Osteoblast (primary cell): ENCODE results near the gene STING1. TPM values are rescaled to one million over a fixed set of nuclear protein-coding genes. Genes with fewer than 3 reads are reported as not detected.
"Not testable (repeated sequence)": the region's sequence is repeated elsewhere in the genome, so short reads cannot be mapped to it uniquely, and the experiment has no call there.

ENCODE experiments used
- DNase-seq: peaks from one replicate; pipeline ENCODE4 v3.0.0; 2011; ENCODE audit warnings: low spot score, mixed read lengths; ENCODE audit not compliant: insufficient read length; ENCODE audit errors: missing footprints
- H2AFZ ChIP-seq: 2 replicates; pipeline ENCODE4 v1.6.0; 2011; ENCODE audit warnings: mild to moderate bottlenecking, low read length
- H3K27ac ChIP-seq: 2 replicates; pipeline ENCODE4 v1.5.1; 2011; ENCODE audit warnings: mild to moderate bottlenecking, low read depth, low read length, moderate library complexity
- H3K27me3 ChIP-seq: 2 replicates; pipeline ENCODE4 v1.6.0; 2012; ENCODE audit warnings: mild to moderate bottlenecking, control low read depth, inconsistent platforms, low read length, moderate library complexity; ENCODE audit not compliant: insufficient read depth
- H3K36me3 ChIP-seq: 2 replicates; pipeline ENCODE4 v1.5.1; 2011; ENCODE audit warnings: mild to moderate bottlenecking, low read length, control low read depth, moderate library complexity; ENCODE audit not compliant: insufficient read depth
- H3K4me1 ChIP-seq: 2 replicates; pipeline ENCODE4 v1.5.1; 2011; ENCODE audit warnings: mild to moderate bottlenecking, low read length, control low read depth, moderate library complexity; ENCODE audit not compliant: insufficient read depth
- H3K4me2 ChIP-seq: 2 replicates; pipeline ENCODE4 v1.6.0; 2011; ENCODE audit warnings: mild to moderate bottlenecking, low read length; ENCODE audit not compliant: insufficient read depth
- H3K4me3 ChIP-seq: fragments of 200-600 bp; sonication (generic); 3 replicates; pipeline ENCODE4 v1.5.1; 2012; ENCODE audit warnings: mild to moderate bottlenecking, low read length, inconsistent platforms; ENCODE audit not compliant: insufficient read depth
- H3K79me2 ChIP-seq: 2 replicates; pipeline ENCODE4 v1.6.0; 2012; ENCODE audit warnings: mild to moderate bottlenecking, low read length, control low read depth, inconsistent platforms; ENCODE audit not compliant: insufficient read depth
- H3K9me3 ChIP-seq: 2 replicates; pipeline ENCODE4 v1.5.1; 2011; ENCODE audit warnings: low read depth, low read length, control low read depth
- H4K20me1 ChIP-seq: 2 replicates; pipeline ENCODE4 v1.6.0; 2012; ENCODE audit warnings: mild to moderate bottlenecking, low read length, control low read depth; ENCODE audit not compliant: insufficient read depth
- total RNA-seq: library from RNA; depleted of rRNA; stranded (reverse); fragments of >200 nt; gene quantifications from 2 replicates; pipeline ENCODE4 v1.2.3, GENCODE V29; 2012
- TF ChIP-seq, protein P1 (sequence below): IDR thresholded peaks from 2 replicates; pipeline ENCODE4 v1.5.1; 2011; ENCODE audit warnings: mild to moderate bottlenecking, low read depth, low read length, moderate library complexity; ENCODE audit errors: extremely low read depth

Gene STING1
- total RNA-seq, 1 donor, result 46.3 TPM

DNA sequence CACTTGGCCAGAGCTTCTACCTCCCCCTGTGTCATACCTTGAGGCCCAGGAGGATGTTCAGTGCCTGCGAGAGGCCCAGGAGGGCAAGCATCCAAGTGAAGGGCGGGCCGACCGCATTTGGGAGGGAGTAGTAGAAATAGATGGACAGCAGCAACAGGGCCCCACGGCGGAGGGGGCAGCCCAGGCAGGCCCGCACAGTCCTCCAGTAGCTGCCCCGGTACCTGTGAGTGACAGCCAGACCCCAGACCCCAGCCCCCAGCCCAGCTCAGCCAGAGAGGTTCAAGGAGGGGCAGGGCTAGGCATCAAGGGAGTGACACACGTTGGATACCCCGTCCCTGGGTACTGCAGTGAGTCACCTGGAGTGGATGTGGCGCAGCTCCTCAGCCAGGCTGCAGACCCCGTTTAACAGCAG lies 1.4 kb downstream of the STING1 start:
- Histone ChIP-seq H2AFZ (peak overlapping the region; percentile 84), H3K4me3 (peak overlapping the region; percentile 85), H3K36me3 (peaks cover 30% of the 10 kb centered on the region), H3K27ac (peak overlapping the region; percentile 98), H4K20me1 (peaks cover 3% of the 10 kb centered on the region), H3K4me1 (peaks cover 24% of the 10 kb centered on the region), H3K27me3 (no peaks in the 10 kb centered on the region), H3K4me2 (peak overlapping the region; percentile 90), H3K79me2 (peaks cover 28% of the 10 kb centered on the region), H3K9me3 (no peaks in the 10 kb centered on the region)
- peak; percentile 89 for DNase-seq
- TF ChIP-seq, protein P1, sequence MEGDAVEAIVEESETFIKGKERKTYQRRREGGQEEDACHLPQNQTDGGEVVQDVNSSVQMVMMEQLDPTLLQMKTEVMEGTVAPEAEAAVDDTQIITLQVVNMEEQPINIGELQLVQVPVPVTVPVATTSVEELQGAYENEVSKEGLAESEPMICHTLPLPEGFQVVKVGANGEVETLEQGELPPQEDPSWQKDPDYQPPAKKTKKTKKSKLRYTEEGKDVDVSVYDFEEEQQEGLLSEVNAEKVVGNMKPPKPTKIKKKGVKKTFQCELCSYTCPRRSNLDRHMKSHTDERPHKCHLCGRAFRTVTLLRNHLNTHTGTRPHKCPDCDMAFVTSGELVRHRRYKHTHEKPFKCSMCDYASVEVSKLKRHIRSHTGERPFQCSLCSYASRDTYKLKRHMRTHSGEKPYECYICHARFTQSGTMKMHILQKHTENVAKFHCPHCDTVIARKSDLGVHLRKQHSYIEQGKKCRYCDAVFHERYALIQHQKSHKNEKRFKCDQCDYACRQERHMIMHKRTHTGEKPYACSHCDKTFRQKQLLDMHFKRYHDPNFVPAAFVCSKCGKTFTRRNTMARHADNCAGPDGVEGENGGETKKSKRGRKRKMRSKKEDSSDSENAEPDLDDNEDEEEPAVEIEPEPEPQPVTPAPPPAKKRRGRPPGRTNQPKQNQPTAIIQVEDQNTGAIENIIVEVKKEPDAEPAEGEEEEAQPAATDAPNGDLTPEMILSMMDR, result no peak

DNA sequence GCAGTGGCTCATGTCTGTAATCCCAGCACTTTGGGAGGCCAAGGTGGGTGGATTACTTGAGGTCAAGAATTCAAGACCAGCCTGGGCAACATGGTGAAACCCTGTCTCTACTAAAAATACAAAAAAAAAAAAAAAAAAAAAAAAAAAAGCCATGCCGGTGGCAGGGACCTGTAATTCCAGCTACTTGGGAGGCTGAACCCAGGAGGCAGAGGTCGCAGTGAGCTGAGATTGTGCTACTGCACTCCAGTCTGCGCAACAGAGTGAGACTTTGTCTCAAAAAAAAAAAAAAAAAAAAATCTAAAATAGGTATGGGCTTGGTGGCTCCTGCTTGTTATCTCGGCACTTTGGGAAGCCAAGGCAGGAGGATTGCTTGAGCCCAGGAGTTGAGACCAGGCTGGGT lies 2.8 kb downstream of the STING1 start:
- not testable (repeated sequence) for H3K27ac ChIP-seq, H3K4me3 ChIP-seq, H2AFZ ChIP-seq, H3K27me3 ChIP-seq, H4K20me1 ChIP-seq, H3K4me2 ChIP-seq, H3K9me3 ChIP-seq, DNase-seq
- H3K79me2 ChIP-seq, result peaks cover 28% of the 10 kb centered on the region
- peaks cover 42% of the 10 kb centered on the region for H3K36me3 ChIP-seq
- H3K4me1 ChIP-seq, result peaks cover 34% of the 10 kb centered on the region

DNA sequence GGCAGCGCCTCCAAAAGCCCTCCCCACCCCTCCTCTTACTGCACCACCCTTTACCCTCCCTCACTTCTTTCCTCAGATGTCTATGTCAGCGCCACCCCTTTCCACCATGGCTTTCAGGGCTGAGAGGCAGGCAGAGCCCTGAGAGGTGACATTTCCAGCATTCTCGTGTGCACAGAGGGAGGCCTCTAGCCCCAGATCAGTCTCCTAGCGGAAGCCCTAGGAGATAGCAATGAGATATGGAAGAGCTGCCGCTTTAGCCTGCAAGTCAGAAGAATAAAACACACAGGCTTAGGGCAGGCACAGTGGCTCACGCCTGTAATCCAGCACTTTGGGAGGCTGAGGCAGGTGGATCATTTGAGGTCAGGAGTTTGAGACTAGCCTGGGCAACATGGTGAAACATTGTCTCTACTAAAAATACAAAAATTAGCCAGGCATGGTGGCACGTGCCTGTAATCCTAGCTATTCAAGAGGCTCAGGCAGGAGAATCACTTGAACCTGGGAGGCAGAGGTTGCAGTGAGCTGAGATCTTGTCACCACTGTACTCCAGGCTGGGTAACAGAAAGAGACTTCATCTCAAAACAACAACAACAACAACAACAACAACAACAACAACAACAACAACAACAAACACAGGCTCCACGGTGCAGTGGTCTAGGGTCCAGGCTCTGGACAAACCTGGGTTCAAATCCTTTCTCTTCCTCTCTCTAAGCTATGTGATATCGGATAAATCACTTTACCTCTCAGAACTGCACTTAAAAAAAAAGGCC lies 3.7 kb downstream of the STING1 start:
- H3K79me2 ChIP-seq, result peaks cover 28% of the 10 kb centered on the region
- not testable (repeated sequence) for H3K27ac ChIP-seq, H3K27me3 ChIP-seq, H4K20me1 ChIP-seq, H3K4me3 ChIP-seq, H3K9me3 ChIP-seq, H2AFZ ChIP-seq, DNase-seq, H3K4me2 ChIP-seq
- H3K4me1 ChIP-seq, result peaks cover 37% of the 10 kb centered on the region
- H3K36me3 ChIP-seq, result peaks cover 42% of the 10 kb centered on the region

DNA sequence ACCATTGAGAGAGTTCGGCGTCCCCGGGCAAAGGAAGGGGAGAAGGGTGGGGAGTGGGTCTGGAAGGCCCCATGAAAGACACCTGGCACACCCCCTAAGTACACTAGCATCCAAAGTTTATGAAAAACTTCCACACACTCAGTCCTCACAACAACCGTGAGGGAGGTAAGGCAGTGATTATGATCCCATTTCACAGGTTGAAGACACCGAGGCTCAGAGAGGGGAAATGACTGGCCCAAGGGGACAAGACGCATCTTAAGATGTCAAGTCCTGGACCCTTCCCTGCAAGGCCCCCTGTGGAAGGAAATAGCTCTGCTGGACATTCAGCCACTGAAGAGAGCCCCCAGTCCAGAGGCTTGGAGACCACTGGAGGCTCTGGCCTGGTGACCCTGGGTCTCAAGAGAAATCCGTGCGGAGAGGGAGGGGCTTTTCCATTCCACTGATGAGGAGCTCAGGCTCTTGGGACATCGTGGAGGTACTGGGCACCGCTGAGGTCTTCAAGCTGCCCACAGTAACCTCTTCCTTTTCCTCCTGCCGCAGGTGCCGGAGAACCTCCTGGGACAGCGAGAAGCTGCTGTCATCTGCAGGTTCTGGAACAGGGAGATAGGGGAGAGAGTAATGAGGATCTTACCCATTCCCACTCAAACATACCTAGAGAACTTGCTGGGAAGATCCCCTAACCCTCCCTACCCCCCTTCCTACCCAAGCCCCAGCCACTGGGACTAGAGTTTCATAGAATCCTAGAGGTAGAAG lies 6.5 kb downstream of the STING1 start:
- H3K4me2 ChIP-seq, result no peak overlapping the region
- peaks cover 3% of the 10 kb centered on the region for H4K20me1 ChIP-seq
- no peak overlapping the region for H3K4me3 ChIP-seq
- no peak overlapping the region for H3K27ac ChIP-seq
- H3K36me3 ChIP-seq, result peaks cover 42% of the 10 kb centered on the region
- H3K27me3 ChIP-seq, result no peaks in the 10 kb centered on the region
- H3K4me1 ChIP-seq, result peaks cover 21% of the 10 kb centered on the region
- DNase-seq, result no peak
- H3K79me2 ChIP-seq, result peaks cover 19% of the 10 kb centered on the region
- H2AFZ ChIP-seq, result no peak overlapping the region
- no peaks in the 10 kb centered on the region for H3K9me3 ChIP-seq
- TF ChIP-seq, protein P1, result no peak
